Fibroblast of lung (primary cell): Measurements from ENCODE around the gene PAPPA. TPM values are rescaled to one million over a fixed set of nuclear protein-coding genes. Genes with fewer than 3 reads are reported as not detected.

Source experiments
- DNase-seq, 2 donors: peaks; one replicate each; pipeline versions ENCODE4 v3.0.0 to v3.0.0-alpha.2; 2010; ENCODE audit warnings: low read depth in 2 of 2
- H2AFZ ChIP-seq: 2 replicates; pipeline ENCODE4 v1.5.1; 2012; ENCODE audit warnings: low read length, control low read depth, inconsistent platforms
- H3K27ac ChIP-seq: 2 replicates; pipeline ENCODE4 v1.5.1; 2011; ENCODE audit warnings: low read length, control low read depth; ENCODE audit not compliant: insufficient read depth
- H3K27me3 ChIP-seq: 2 replicates; pipeline ENCODE4 v1.5.1; 2011; ENCODE audit warnings: mild to moderate bottlenecking, low read length; ENCODE audit not compliant: control insufficient read depth, insufficient read depth
- H3K36me3 ChIP-seq: 2 replicates; pipeline ENCODE4 v1.5.1; 2011; ENCODE audit warnings: low read length; ENCODE audit not compliant: control insufficient read depth, insufficient read depth
- H3K4me1 ChIP-seq: 2 replicates; pipeline ENCODE4 v1.5.1; 2011; ENCODE audit warnings: low read length; ENCODE audit not compliant: control insufficient read depth, insufficient read depth; ENCODE audit errors: extremely low read depth
- H3K4me2 ChIP-seq: 2 replicates; pipeline ENCODE4 v1.5.1; 2011; ENCODE audit warnings: low read length, control low read depth; ENCODE audit not compliant: insufficient read depth; ENCODE audit errors: extremely low read depth
- H3K4me3 ChIP-seq, 4 experiments: fragments of 200-600 bp in 1 of 4; sonication (generic) in 1 of 4; replicated peaks in 1 of 4; 2 replicates each; pipeline ENCODE4 v1.5.1; 2011 to 2016; ENCODE audit warnings: low read length in 4 of 4, low read depth in 3 of 4, mild to moderate bottlenecking in 3 of 4, control low read depth in 2 of 4, inconsistent platforms in 1 of 4, mixed read lengths in 1 of 4; ENCODE audit not compliant: insufficient read depth in 1 of 4; ENCODE audit errors: control extremely low read depth in 1 of 4
- H3K79me2 ChIP-seq: 2 replicates; pipeline ENCODE4 v1.5.1; 2012; ENCODE audit warnings: mild to moderate bottlenecking, low read length, inconsistent platforms; ENCODE audit not compliant: control insufficient read depth, insufficient read depth
- H3K9ac ChIP-seq: 2 replicates; pipeline ENCODE4 v1.5.1; 2011; ENCODE audit warnings: mild to moderate bottlenecking, low read length, control low read depth; ENCODE audit not compliant: insufficient read depth
- H3K9me3 ChIP-seq: 2 replicates; pipeline ENCODE4 v1.5.1; 2012; ENCODE audit warnings: low read depth, low read length; ENCODE audit not compliant: control insufficient read depth, insufficient read depth
- H4K20me1 ChIP-seq: 2 replicates; pipeline ENCODE4 v1.5.1; 2011; ENCODE audit warnings: low read length; ENCODE audit not compliant: control insufficient read depth, insufficient read depth; ENCODE audit errors: extremely low read depth
- CTCF ChIP-seq, 2 donors: IDR thresholded peaks in 1 of 2; conservative IDR thresholded peaks in 1 of 2; 1 replicate in 1 of 2; 2 replicates in 1 of 2; pipeline ENCODE4 v1.5.1; 2011 to 2012; ENCODE audit warnings: low read length in 2 of 2, control low read depth in 1 of 2, inconsistent platforms in 1 of 2, low read depth in 1 of 2, mild to moderate bottlenecking in 1 of 2
- EZH2 ChIP-seq: IDR thresholded peaks from 2 replicates; pipeline ENCODE4 v1.5.1; 2012; ENCODE audit warnings: low read length, control low read depth, mild to moderate bottlenecking; ENCODE audit errors: missing control alignments
- polyA plus RNA-seq, 2 donors: library from polyadenylated mRNA; depleted of rRNA in 1 of 2; stranded (reverse) in 1 of 2; unstranded in 1 of 2; fragments of >200 nt; gene quantifications; 2 replicates each; pipeline ENCODE4 v1.2.1, GENCODE V29; 2011 to 2012; ENCODE audit warnings: missing spikeins in 1 of 2
- total RNA-seq: library from RNA; depleted of rRNA; stranded (reverse); fragments of >200 nt; gene quantifications from 2 replicates; pipeline ENCODE4 v1.2.1, GENCODE V29; 2014

PAPPA gene
- total and polyA plus RNA-seq, 2 donors (not counting 1 experiment from before 2014, with no cell fraction given) = 8.8 to 45.7 TPM

- Histone ChIP-seq H3K36me3 (peaks cover 3% of the 10 kb centered on the region), H3K79me2 (no peaks in the 10 kb centered on the region), H3K27ac (no peak overlapping the region), H3K27me3 (no peaks in the 10 kb centered on the region), H4K20me1 (no peaks in the 10 kb centered on the region), H3K9ac (no peak overlapping the region), H2AFZ (no peak overlapping the region), H3K4me1 (peaks cover 8% of the 10 kb centered on the region), H3K4me3 (no peak overlapping the region), H3K9me3 (no peaks in the 10 kb centered on the region), H3K4me2 (no peak overlapping the region)
- TF ChIP-seq EZH2 = no peak
- TF ChIP-seq CTCF (conservative IDR thresholded peaks at IDR 0.05 in 1 of 2, IDR thresholded peaks at IDR 0.05 in 1 of 2; ENCODE audit: low read depth in 1 of 2, low read length in 2 of 2) = no peak
- no peak for DNase-seq
Observed at GRCh38 chr9:116331241-116331640, 177.7 kb downstream of the PAPPA start.

- no peaks in the 10 kb centered on the region for H3K9me3 ChIP-seq
- no peaks in the 10 kb centered on the region for H3K79me2 ChIP-seq
- no peaks in the 10 kb centered on the region for H4K20me1 ChIP-seq
- no peak overlapping the region for H3K4me2 ChIP-seq
- no peak overlapping the region for H3K4me3 ChIP-seq
- H2AFZ ChIP-seq = no peak overlapping the region
- peaks cover 10% of the 10 kb centered on the region for H3K4me1 ChIP-seq
- no peak for DNase-seq
- no peak overlapping the region for H3K27ac ChIP-seq
- no peaks in the 10 kb centered on the region for H3K27me3 ChIP-seq
- H3K36me3 ChIP-seq = peaks cover 3% of the 10 kb centered on the region
- no peak for TF ChIP-seq EZH2
- TF ChIP-seq CTCF (conservative IDR thresholded peaks at IDR 0.05 in 1 of 2, IDR thresholded peaks at IDR 0.05 in 1 of 2; ENCODE audit: low read depth in 1 of 2, low read length in 2 of 2) = no peak
- H3K9ac ChIP-seq = no peak overlapping the region
Observed at GRCh38 chr9:116332090-116332489, 178.5 kb downstream of the PAPPA start.

GRCh38 chr9:116333254-116333653 is 179.7 kb downstream of the PAPPA start:
- Histone ChIP-seq H3K4me2 (no peak overlapping the region), H3K36me3 (peaks cover 3% of the 10 kb centered on the region), H3K79me2 (no peaks in the 10 kb centered on the region), H3K27me3 (no peaks in the 10 kb centered on the region), H3K9me3 (no peaks in the 10 kb centered on the region), H3K27ac (no peak overlapping the region), H4K20me1 (no peaks in the 10 kb centered on the region), H3K9ac (no peak overlapping the region), H2AFZ (no peak overlapping the region), H3K4me3 (no peak overlapping the region), H3K4me1 (peaks cover 3% of the 10 kb centered on the region)
- DNase-seq = no peak
- TF ChIP-seq CTCF (conservative IDR thresholded peaks at IDR 0.05 in 1 of 2, IDR thresholded peaks at IDR 0.05 in 1 of 2; ENCODE audit: low read depth in 1 of 2, low read length in 2 of 2) = no peak
- TF ChIP-seq EZH2 = no peak
